Measurements from ENCODE around the gene WT1.

GRCh38 chr11:32396331-32396730 lies 39.0 kb downstream of the WT1 start:
- TF ChIP-seq CTCF (IDR thresholded peaks at IDR 0.05; ENCODE audit: borderline replicate concordance, extremely low read depth, low read length, poor library complexity, severe bottlenecking): no peak
- no peak for TF ChIP-seq EZH2 (IDR thresholded peaks at IDR 0.05; ENCODE audit: borderline replicate concordance, low read depth, low read length, severe bottlenecking)

Data from DND-41 (cell line).